GM19468 (cell line): ENCODE results near the gene SLC25A5.
"Not testable (repeated sequence)": the region's sequence is repeated elsewhere in the genome, so short reads cannot be mapped to it uniquely, and the experiment has no call there.

ENCODE experiments used
- ATAC-seq: cut with Tn5 transposase; IDR thresholded peaks from one replicate; pipeline ENCODE4 v1.9.1; 2021; ENCODE audit warnings: mild to moderate bottlenecking, moderate library complexity, moderate number of reproducible peaks; ENCODE audit not compliant: unreplicated experiment; ENCODE audit errors: extremely low read depth

The SLC25A5 gene

DNA sequence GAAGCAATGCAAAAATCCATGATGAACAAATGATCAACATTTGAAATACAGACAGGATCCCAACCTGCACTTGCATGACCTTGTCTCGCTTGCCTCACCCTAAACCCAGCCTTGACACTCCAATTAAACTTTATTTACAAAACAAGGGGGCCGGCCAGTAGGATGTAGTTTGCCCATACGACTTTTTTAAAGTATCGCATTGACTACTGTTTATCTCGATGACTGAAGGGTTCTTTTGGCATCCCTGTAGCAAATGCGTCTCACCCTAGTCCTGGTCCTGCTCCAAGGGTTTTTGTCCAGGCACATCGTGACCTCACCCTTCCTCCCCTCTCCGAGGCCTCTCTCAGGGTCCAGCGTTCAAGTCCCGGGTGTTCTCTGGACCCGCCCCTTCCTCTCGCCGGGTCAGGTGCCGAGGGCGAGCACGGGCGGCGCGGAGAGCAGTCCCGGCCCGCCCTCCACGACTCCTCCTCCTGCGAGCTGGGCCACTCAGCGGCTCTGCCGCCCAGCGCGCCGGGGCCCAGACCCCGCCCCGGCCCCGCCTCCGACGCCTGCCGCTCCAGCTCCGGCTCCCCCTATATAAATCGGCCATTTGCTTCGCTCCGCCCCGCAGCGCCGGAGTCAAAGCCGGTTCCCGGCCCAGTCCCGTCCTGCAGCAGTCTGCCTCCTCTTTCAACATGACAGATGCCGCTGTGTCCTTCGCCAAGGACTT lies at the start of gene SLC25A5:
TSS of gene SLC25A5 (plus strand) at position 603 of the 709 bp plus-strand sequence. CDS start at position 675, 72 bp downstream.
- ATAC-seq = peak; percentile 86

DNA sequence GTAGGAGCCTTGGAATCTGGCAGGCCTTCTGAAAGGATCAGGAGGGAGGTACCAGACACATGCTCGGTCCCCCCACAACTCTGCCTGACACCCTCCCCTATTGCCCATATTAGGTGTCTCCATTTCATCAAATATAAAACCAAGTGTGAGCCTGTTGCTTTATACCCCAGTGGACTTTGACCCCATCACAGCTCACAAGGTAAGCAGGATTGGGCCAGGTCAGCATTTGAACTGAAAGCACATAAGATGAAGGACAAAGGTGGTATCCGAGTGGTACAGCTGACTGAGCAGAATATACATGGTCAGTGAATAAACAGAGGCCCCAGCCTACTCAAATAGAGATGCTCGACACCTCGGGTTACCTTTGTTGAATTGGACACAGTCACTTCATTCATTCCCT lies 49.1 kb upstream of the SLC25A5 start:
- ATAC-seq = no peak

DNA sequence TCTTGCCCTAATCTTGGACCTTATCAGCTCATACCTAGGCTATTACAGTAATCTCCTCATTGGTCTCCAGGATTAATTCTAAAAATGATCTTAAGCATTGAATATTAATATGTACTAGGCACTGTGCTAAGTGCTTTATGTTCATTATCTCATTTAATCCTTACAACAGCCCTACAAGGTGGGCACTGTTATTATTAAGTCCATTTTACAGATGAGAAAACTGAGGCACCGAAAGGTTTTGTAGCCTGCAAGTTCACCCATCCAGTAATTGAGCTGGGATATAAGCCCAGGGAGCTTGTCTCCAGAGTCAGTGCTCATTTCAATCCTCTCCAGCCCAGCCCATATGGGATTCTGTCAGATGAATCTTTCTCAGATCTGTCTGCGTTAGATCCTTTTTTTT lies 48.3 kb upstream of the SLC25A5 start:
- ATAC-seq = no peak

DNA sequence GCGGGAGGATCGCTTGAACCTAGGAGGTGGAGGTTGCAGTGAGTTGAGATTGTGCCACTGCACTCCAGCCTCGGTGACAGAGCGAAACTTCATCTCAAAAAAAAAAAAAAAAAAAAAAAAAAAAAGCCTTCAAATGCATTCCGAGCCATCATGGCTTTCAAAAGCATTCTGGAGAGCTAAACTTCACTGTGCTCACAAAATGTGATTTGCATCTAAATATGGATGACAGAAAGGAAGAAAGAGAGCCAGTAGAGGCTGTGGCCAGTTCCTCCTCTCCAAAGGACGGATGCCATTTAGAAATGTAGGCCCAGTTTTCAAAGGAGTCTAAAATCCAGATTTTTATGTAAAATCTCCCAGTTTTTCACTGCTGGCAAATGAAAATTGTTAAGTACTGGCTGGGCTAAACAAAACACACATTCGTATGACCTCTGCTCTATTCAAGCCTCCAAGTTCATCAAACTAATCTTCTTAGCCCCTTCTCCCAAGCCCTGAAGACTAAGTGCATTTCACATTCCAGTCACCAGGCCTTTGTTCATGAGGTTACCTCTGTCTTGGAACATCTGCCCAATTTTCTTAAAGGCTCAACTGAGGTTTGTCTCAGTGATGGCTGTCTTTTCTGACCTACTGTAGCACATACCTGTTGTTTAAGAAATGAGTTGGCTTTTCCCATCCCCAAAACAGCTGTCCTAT lies 47.1 kb upstream of the SLC25A5 start:
- no peak for ATAC-seq

DNA sequence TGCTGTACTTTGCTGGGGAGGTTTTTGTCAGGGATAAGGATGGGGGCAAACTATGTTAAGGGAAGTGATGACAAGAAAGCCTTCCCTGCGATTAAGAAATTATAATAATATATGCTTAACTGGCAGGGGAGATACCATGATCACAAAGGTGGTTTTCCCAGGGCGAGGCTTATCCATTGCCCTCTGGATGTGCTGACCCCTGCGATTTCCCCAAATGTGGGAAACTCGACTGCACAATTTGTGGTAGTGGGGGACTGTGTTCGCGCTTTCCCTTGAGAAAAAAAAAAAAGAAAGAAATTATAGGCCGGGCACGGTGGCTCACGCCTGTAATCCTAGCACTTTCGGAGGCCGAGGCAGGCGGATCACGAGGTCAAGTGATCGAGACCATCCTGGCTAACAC lies 44.6 kb upstream of the SLC25A5 start:
- no peak for ATAC-seq

DNA sequence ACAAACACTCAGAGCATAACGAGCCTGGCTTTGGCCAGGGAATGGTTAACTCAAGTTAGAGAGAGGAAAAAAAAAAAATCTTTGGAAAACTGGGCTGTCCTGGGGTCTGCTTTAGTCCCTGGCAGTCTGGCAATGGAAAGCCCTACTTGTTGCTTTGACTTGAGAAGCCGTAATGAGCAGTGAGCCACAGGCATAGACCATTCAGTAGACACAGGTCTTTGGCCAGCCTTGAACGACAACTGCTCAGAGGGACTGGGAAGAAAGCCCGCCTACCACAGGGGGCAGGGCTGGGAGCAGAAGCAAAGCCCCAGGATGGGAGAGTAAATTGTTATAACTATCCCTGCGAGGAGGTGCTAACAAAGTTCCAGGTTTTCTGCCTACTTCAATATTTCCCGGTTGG lies 43.2 kb upstream of the SLC25A5 start:
- no peak for ATAC-seq

DNA sequence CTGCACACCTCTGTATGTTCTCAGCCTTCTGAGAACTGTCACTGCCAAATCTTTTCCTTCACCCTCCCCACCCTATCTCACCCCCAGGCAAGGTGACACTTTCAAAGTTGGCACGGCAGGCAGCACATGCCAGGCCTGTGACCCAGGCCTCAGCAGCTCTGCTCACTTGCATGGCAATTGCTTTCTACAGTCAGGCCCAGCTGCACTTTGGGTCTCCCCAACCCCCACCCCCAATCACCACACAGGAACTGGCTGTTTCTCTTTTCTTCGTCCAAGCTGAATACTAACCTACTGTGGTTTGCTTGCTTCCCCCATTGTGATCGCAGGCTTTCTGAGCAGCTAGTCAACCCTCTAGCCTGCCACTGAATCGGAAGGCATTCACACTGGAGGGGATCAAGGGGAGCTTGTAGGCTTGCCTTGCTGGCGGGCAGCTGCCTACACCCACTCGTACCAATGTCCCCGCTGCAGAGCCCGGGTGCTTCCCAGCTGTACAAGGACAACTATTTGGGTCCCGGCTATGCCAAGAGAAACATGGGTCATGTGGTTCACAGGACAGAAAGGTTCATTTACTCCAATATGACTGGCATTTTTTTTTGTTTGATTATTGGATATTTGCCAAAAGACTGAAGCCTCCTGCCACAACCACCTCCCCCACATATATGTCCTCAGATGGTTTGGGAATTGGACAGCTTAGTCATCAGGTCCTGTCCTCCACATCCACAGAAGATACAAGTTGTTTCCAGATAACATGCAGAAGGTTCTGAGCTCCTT lies 41.0 kb upstream of the SLC25A5 start:
- peak; percentile 76 for ATAC-seq

DNA sequence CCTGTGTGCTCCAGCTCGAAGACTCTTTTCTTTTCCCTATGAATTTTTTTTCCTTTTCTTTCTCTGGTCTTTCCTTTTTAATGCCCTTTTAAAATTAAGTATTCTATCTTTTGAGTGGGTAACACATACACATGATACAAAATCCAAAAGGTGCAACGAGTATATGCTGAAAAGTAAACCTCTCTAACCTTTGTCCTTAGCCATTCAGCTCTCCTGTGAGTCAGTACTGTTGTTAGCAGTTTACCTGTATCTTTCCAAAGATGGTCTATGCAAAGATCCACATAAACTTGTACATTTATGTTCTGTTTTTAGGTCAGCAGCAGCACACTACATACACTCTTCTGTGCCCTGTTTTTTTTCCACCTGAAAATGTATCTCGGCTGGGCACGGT lies 40.5 kb upstream of the SLC25A5 start:
- ATAC-seq = no peak

DNA sequence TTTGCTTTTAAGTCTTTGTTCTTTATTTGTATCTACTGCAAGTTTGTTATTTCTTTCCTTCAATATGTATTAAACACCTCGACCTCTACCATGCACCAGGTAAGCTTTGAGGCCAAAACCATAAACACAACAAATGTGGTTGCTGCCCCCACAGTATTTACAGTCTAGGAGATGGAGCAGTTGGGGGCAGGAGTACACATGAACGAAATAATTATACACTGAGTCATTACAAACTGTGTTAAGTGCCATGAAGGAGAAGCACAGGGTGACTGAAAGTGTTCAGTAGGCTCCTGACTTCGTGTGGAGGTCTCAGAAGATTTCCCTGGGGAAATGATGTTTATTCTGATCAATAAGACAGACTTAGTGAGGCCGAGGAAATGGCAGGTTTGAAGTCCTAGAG lies 38.8 kb upstream of the SLC25A5 start:
- ATAC-seq = no peak

DNA sequence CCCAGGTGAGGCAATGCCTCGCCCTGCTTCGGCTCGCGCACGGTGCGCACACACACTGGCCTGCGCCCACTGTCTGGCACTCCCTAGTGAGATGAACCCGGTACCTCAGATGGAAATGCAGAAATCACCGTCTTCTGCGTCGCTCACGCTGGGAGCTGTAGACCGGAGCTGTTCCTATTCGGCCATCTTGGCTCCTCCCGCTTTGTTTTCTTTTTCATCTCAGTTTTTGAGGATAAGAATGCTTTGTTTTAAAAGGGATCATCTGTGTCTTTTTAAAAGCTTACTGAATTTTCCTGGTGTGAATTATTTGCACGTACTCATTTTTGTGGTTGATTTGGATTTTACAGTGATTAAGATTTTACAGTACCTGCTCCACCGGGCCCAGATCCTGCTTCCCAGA lies 26.9 kb upstream of the SLC25A5 start:
- not testable (repeated sequence) for ATAC-seq

DNA sequence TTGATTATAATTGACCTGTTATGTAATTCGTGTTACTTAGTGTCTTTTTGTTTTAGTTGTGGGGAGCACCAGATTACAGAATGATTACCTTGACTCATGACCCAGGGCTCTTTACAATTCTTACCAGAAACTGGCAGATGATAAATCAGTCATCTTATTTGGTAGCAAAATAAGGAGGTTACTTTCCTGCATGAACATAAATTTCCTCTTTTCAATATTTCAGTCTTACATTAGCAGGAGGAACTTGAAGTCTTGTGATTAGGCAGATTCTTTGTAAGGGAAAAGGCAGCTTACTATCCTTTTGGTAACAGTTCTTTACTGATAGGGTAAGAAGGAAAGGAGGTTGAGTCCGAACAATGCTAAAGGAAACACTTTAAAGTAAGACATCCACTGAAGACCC lies 26.0 kb upstream of the SLC25A5 start:
- no peak for ATAC-seq

DNA sequence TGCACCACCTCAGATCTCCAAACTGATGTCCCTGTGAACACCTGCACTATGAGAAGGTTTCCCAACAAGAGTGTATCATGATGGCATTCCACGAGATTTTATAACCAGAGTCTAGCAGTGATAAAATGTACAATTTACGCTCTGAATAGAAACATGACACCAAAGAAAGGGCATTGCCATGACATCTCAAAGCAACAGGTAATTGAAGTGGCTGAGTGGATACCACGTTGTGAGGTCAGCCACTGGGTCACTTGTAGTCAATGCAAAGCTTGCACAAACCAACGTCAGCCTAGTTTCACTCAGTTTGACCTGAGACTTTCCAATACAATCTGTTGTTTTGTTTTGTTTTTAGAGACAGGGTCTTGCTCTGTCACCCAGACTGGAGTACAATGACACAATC lies 15.0 kb upstream of the SLC25A5 start:
- no peak for ATAC-seq

DNA sequence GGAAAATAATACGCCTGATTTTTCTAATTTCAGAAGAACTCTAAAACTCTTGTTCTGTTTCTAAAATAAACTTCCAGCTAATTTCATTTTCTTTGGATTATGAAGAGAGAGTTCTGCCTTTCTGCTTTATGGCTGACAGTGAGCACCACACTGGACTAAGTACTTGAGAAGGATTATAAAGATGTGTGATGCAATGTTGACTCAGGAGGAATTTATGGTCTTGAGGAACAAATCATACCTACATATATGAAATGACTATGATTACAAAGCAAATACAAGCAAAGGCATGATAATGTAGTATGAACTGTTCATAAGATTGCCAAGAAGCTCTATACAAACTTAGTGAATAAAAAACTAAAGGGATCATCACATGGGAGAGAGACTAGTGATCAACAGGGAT lies 13.0 kb upstream of the SLC25A5 start:
- ATAC-seq = no peak

DNA sequence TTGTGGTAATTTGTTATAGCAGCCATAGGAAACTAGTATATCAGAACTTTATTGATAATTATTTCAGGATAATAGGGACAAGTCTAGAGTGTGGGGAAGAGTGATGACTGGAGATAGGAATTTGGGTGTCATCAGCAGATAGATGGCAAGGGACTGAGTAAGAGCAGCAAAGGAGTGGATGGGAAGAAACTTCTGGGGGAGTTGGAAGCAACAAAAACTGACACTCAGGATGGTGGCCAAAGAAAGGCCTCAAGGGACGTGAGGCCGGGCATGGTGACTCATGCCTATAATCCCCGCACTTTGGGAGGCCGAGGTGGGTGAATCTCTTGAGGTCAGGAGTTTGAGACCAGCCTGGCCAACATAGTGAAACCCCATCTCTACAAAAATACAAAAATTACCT lies 9.1 kb upstream of the SLC25A5 start:
- no peak for ATAC-seq

DNA sequence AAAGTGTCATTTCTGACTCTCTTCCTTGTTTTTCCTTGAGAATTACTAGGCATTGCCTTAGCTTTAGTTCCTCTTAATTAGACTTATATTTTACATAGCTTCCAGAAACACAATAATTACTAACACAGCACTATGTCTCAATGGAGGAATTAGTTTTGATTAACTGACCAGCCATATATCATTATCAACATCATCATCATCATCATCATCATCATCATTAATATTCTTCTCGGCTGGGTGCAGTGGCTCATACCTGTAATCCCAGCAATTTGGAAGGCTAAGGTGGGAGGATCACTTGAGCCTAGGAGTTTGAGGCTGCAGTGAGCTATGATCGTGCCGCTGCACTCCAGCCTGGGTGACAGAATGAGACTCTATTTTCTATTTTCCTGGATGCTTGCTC lies 2.7 kb upstream of the SLC25A5 start:
- ATAC-seq = no peak

DNA sequence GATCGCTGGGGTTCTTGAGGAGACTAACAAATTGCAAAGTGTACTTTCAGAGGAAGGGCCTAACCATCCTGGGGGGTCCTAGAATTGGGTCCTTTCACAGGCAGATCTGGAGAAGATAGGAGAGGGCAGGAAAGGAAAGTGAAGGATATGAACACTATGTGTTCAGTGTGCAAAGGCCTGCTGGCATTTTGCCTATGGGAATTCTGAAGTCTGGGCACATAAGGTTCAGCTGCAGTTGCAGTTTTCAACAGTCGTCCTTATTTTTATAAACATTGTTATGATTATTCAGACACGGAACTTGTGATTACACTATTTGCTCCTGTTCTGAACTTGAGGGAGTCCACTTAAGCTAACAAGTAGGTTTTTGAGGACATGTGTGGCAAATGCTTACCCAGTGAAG lies 1.3 kb upstream of the SLC25A5 start:
- ATAC-seq = no peak

DNA sequence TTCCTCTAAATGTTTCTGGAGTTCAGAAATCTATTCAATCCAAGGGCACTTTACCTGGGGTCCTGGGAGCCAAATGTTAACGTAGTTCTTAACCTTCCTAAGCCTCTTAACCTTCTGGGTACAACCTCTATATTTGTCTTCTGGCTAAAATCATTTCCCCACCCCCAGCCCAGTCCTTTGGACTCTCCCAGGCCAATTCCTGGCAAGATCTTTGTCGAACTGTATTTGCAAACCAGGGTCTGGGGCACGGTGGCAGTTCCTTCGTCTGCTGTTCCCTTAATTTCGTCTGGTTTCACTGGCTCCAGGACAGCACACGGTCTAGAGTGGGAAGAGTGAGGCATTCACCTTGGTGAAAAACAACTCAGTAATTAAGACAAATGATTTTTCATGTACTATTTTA lies 811 bp upstream of the SLC25A5 start:
- no peak for ATAC-seq

DNA sequence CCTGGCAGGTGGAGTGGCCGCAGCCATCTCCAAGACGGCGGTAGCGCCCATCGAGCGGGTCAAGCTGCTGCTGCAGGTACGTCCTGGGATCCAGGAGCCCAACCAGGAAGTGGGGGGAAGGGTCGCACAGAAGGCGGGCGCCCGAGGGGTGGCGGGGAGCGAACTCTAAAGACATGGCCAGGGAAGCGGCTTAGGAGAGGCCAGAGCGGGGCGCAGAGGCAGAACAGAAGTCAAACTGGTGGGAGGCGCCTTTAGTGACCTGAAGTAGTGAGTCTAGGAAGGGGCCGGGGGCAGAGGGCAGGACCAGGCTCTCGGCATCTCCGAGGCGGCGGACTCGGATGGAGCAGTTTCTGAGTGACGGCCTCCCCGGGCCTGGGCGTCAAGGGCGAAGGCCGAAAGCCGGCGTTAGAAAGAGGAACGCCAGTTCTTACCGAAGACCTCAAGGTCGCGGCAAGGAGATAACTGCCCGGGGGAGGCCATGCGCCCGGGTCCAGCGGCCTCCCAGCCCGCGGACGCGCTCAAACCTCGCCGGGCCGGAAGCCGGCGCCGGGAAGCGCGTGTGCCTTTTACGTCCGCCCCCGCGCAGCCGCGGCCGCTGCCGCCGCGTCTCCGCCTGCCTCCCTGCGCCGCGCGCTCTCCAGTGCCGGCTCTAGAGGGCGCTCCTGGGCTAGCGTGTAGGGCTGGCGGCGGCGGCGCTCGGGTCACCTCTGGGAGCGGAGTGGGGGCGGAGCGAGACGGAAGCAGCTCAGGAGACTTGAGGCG lies 488 bp downstream of the SLC25A5 start:
- peak; percentile 44 for ATAC-seq

DNA sequence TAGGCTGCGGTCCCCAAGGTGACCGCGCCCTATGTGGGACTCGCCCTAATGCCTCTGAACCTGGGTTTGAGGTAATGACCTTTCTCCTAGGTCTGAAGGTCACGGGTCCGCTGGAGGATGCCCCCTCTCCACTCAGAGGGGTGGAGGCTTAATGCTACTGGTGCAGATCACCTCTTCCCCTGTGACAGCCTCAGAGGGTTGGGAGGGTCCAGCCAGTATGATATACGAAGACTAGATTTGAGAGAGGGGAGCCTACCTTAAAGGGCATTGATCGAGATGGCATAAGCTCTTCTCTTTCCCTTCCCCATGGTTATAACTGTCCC lies 1.0 kb downstream of the SLC25A5 start:
- ATAC-seq = no peak

DNA sequence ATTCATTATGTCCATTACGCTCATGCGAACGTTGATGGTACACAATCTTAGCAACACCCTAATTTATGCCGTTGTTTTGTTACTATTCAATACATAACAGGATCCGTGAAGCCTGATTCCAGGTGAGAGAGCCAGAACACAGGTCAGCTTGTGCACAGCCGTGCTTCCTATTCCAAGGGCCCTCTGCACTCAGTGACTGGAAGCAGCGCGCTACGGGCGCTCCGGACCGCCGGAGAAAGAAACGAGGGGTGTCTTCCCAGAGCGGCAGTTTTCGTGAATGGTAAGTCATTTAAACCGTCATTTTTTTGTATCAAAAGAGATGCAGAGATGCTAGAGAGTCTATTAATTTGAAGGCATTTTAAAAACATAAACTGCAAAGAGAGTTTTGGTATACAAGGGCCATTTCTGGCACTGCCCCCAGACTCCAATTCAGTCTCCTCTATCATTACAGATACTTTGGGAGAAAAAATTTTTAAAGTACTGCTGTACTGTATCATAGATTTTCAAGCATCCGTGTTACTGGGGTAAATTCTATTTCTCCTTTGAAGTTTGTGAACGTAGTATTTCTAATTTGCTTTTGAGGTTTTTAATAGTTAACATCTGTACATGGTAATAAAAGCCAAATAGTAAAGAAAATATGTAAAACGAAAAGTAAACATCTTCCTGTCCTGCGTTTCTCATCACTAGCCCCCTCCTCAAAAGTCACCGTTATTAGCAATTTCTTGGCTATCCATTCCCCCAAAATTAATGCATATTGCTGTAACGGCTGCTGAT lies 6.6 kb downstream of the SLC25A5 start:
- ATAC-seq = no peak
